Esophagus squamous epithelium (tissue), 5 donors: ENCODE data around the gene CNTLN. TPM values are rescaled to one million over a fixed set of nuclear protein-coding genes. Genes with fewer than 3 reads are reported as not detected.
"Not testable (repeated sequence)": the region's sequence is repeated elsewhere in the genome, so short reads cannot be mapped to it uniquely, and the experiment has no call there.

Experiments used
- DNase-seq: peaks from one replicate; lab custom pipeline; 2025; lab: John Stamatoyannopoulos, UW
- H3K27ac ChIP-seq, 4 donors: fragments of 200-600 bp; sonication (generic); one replicate each; pipeline ENCODE4 v1.5.1; 2016 to 2019; ENCODE audit warnings: mild to moderate bottlenecking in 1 of 4
- H3K27me3 ChIP-seq, 4 donors: fragments of 200-600 bp; sonication (generic); 1 replicate in 3 of 4; 2 replicates in 1 of 4; pipeline versions ENCODE4 v1.5.1 to v1.6.0; 2017 to 2021; ENCODE audit warnings: antibody characterized with exemption in 1 of 4
- H3K36me3 ChIP-seq, 3 donors: fragments of 200-600 bp; sonication (generic); one replicate each; pipeline ENCODE4 v1.5.1; 2016 to 2019
- H3K4me1 ChIP-seq, 3 donors: fragments of 200-600 bp; sonication (generic); one replicate each; pipeline ENCODE4 v1.5.1; 2017 to 2019
- H3K4me3 ChIP-seq, 4 donors: fragments of 200-600 bp; sonication (generic); 1 replicate in 3 of 4; 2 replicates in 1 of 4; pipeline ENCODE4 v1.5.1; 2016 to 2019; ENCODE audit warnings: mild to moderate bottlenecking in 2 of 4, moderate library complexity in 1 of 4
- H3K9me3 ChIP-seq, 3 donors: fragments of 200-600 bp; sonication (generic); one replicate each; pipeline ENCODE4 v1.5.1; 2016 to 2019
- POLR2A ChIP-seq, 4 donors: fragments of 450-650 bp; IDR thresholded peaks; one replicate each; pipeline ENCODE4 v1.6.1; 2017; ENCODE audit warnings: antibody characterized with exemption in 4 of 4, mild to moderate bottlenecking in 4 of 4, moderate library complexity in 3 of 4
- WGBS, 2 donors: methylation state at CpG; one replicate each; pipeline ENCODE4 v1.1.5; 2018; 5-methylcytosine and 5-hydroxymethylcytosine counted together
- intact Hi-C: fragments of 100-400 bp; cut with DNase I; formaldehyde crosslinking; loops from one replicate; pipeline ENCODE4 v1.15.0; 2022
- total RNA-seq, 4 donors: library from RNA; depleted of rRNA; stranded (reverse); fragments of >200 nt; gene quantifications; one replicate each; pipeline ENCODE4 v1.1.0, GENCODE V29; 2016
- TF ChIP-seq, protein P1 (sequence below), 6 experiments: fragments of 450-650 bp in 4 of 6; fragments of 200-600 bp in 2 of 6; sonication (generic) in 2 of 6; IDR thresholded peaks; one replicate each; pipeline ENCODE4 v1.5.1; 2016 to 2019; ENCODE audit warnings: antibody characterized with exemption in 6 of 6, mild to moderate bottlenecking in 4 of 6, moderate library complexity in 4 of 6
- donor health status: DM: yes; HTN: yes; CAD: no.

CNTLN gene
- total RNA-seq, 4 donors from 2014 or later, result 0.80 to 8.2 (median 5.1) TPM

GRCh38 chr9:17230646-17231045 is 95.8 kb downstream of the CNTLN start:
- Histone ChIP-seq H3K4me3 (no peak overlapping the region), H3K4me1 (no peaks in the 10 kb centered on the region), H3K27ac (no peak overlapping the region), H3K27me3 (no peaks in the 10 kb centered on the region), H3K9me3 (no peaks in the 10 kb centered on the region), H3K36me3 (no peaks in the 10 kb centered on the region)
- WGBS, 2 donors, result 62 to 100% methylated on average over 1 of the region's 1 CpG
- no peak for TF ChIP-seq POLR2A (IDR thresholded peaks at IDR 0.05)
- TF ChIP-seq, protein P1, sequence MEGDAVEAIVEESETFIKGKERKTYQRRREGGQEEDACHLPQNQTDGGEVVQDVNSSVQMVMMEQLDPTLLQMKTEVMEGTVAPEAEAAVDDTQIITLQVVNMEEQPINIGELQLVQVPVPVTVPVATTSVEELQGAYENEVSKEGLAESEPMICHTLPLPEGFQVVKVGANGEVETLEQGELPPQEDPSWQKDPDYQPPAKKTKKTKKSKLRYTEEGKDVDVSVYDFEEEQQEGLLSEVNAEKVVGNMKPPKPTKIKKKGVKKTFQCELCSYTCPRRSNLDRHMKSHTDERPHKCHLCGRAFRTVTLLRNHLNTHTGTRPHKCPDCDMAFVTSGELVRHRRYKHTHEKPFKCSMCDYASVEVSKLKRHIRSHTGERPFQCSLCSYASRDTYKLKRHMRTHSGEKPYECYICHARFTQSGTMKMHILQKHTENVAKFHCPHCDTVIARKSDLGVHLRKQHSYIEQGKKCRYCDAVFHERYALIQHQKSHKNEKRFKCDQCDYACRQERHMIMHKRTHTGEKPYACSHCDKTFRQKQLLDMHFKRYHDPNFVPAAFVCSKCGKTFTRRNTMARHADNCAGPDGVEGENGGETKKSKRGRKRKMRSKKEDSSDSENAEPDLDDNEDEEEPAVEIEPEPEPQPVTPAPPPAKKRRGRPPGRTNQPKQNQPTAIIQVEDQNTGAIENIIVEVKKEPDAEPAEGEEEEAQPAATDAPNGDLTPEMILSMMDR (IDR thresholded peaks at IDR 0.05), result no peak
- intact Hi-C loops, result no loop called here
- no peak for DNase-seq

GRCh38 chr9:17236147-17236546 is 101.3 kb downstream of the CNTLN start:
- H3K27me3 ChIP-seq, result no peaks in the 10 kb centered on the region
- no peaks in the 10 kb centered on the region for H3K4me1 ChIP-seq
- 56 to 97% methylated on average over 2 of the region's 2 CpGs for whole genome bisulfite sequencing, 2 donors
- no peak for DNase-seq
- TF ChIP-seq, protein P1 (IDR thresholded peaks at IDR 0.05), result no peak
- no peak for TF ChIP-seq POLR2A (IDR thresholded peaks at IDR 0.05)
- intact Hi-C loops, result no loop called here
- no peak overlapping the region for H3K4me3 ChIP-seq
- H3K27ac ChIP-seq, result no peak overlapping the region
- H3K36me3 ChIP-seq, result no peaks in the 10 kb centered on the region
- no peaks in the 10 kb centered on the region for H3K9me3 ChIP-seq

GRCh38 chr9:17246770-17247169 is 111.9 kb downstream of the CNTLN start:
- Histone ChIP-seq H3K9me3 (peaks cover 0 to 24% (median 15%) of the 10 kb centered on the region in 3 donors), H3K27me3 (no peaks in the 10 kb centered on the region), H3K27ac (no peak overlapping the region), H3K4me1 (no peaks in the 10 kb centered on the region), H3K36me3 (peaks cover 0 to 24% (median 0%) of the 10 kb centered on the region in 3 donors), H3K4me3 (no peak overlapping the region)
- WGBS, 2 donors, result 89 to 96% methylated on average over 3 to 4 of the region's 5 CpGs
- no peak for TF ChIP-seq POLR2A (IDR thresholded peaks at IDR 0.05)
- TF ChIP-seq, protein P1 (IDR thresholded peaks at IDR 0.05), result no peak
- intact Hi-C loops, result no loop called here
- no peak for DNase-seq

GRCh38 chr9:17251100-17251499 is 116.3 kb downstream of the CNTLN start:
- TF ChIP-seq, protein P1 (IDR thresholded peaks at IDR 0.05), result no peak
- TF ChIP-seq POLR2A (IDR thresholded peaks at IDR 0.05), result no peak
- no peaks in the 10 kb centered on the region for H3K4me1 ChIP-seq
- intact Hi-C loops, result no loop called here
- H3K36me3 ChIP-seq, result peaks cover 0 to 14% (median 0%) of the 10 kb centered on the region in 3 donors
- DNase-seq, result no peak
- H3K9me3 ChIP-seq, result peaks cover 0 to 27% (median 15%) of the 10 kb centered on the region in 3 donors
- H3K27ac ChIP-seq, result no peak overlapping the region
- no peak overlapping the region for H3K4me3 ChIP-seq
- H3K27me3 ChIP-seq, result no peaks in the 10 kb centered on the region

- H3K4me1 ChIP-seq, H3K36me3 ChIP-seq, H3K9me3 ChIP-seq, H3K27me3 ChIP-seq, DNase-seq, intact Hi-C loops: not testable (repeated sequence)
- 59 to 79% methylated on average over 8 to 15 of the region's 19 CpGs for WGBS, 2 donors
- H3K4me3 ChIP-seq, result peak overlapping the region in 1 of 4 donors; percentile 35
- H3K27ac ChIP-seq, result peak overlapping the region in 2 of 4 donors; percentile 29 to 40
These were observed 133.8 kb downstream of the CNTLN start for GRCh38 chr9:17268531-17269188.
